GM21528 (cell line): Measurements from ENCODE around the gene CADM3.

Source experiments
- ATAC-seq: cut with Tn5 transposase; IDR thresholded peaks from one replicate; pipeline ENCODE4 v1.9.1; 2021; ENCODE audit warnings: mild to moderate bottlenecking, moderate library complexity; ENCODE audit not compliant: unreplicated experiment, low FRiP score

Gene CADM3

DNA sequence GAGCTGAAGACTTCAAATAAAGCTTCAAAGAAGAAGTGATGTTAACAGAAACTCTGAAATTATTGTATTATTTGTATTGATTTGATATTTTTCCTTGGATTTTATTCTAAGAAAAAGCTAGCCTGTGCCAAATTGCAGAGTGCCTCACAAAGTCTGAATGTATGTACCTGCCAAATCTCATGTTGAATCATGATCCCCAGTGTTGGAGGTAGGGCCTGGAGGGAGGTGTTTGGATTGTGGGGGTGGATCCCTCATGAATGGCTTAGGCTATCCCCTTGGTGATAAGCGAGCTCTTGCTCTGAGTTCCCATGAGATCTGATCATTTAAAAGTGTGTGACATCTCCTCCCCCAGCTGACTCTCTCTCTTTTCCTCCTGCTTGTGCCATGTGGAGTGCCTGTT, 76.9 kb downstream of the CADM3 start:
- no peak for ATAC-seq

GRCh38 chr1:159250638-159251216, 79.3 kb downstream of the CADM3 start:
- no peak for ATAC-seq
